ENCODE results near the gene BCAP31. TPM values are rescaled to one million over a fixed set of nuclear protein-coding genes. Genes with fewer than 3 reads are reported as not detected.
"Not testable (repeated sequence)": the region's sequence is repeated elsewhere in the genome, so short reads cannot be mapped to it uniquely, and the experiment has no call there.

BCAP31 gene
- total and polyA plus RNA-seq, 12 donors: 121 to 343 (median 271) TPM

DNA sequence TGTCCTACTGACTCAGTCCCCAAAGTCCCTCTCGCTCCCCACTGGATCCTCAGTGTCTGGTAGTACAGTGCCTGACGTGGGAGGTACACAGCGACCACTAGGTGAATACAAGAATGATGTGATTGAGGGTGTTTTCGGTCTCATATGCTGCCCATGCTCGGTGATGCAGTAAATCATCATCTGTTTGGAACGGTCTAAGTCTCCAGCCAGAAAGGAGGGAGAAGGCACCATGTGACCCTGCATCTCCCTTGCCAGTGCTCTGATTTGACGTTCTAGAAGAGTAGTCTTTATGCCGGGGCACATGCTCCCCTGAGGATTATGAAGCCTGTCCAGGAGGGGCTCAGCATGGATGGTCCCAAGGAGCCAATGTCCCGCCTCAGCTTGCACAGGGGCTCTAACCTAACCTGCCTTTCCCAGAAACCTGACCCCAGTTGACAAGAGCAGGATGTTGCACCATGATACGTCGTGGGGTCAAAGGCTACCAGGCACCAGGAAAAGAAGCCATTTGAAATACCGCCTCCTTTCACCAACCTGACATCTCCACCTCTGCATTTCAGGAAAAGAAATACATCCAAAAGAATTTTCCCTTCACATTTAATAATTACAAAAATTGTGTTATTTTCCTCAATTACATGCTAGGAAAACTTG, 26.1 kb upstream of the BCAP31 start:
- WGBS, 4 donors: 73 to 83% (median 78%) methylated on average over 10 to 12 of the region's 12 CpGs
- Histone ChIP-seq H3K9me3 (replicated peaks in 1 of 3) (no peaks in the 10 kb centered on the region), H3K4me3 (no peak overlapping the region), H3K36me3 (replicated peaks in 1 of 2) (no peaks in the 10 kb centered on the region), H3K27me3 (no peaks in the 10 kb centered on the region), H3K4me1 (replicated peaks in 1 of 2) (no peaks in the 10 kb centered on the region), H3K27ac (no peak overlapping the region)
- no peak for DNase-seq
- TF ChIP-seq, protein P1, sequence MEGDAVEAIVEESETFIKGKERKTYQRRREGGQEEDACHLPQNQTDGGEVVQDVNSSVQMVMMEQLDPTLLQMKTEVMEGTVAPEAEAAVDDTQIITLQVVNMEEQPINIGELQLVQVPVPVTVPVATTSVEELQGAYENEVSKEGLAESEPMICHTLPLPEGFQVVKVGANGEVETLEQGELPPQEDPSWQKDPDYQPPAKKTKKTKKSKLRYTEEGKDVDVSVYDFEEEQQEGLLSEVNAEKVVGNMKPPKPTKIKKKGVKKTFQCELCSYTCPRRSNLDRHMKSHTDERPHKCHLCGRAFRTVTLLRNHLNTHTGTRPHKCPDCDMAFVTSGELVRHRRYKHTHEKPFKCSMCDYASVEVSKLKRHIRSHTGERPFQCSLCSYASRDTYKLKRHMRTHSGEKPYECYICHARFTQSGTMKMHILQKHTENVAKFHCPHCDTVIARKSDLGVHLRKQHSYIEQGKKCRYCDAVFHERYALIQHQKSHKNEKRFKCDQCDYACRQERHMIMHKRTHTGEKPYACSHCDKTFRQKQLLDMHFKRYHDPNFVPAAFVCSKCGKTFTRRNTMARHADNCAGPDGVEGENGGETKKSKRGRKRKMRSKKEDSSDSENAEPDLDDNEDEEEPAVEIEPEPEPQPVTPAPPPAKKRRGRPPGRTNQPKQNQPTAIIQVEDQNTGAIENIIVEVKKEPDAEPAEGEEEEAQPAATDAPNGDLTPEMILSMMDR (IDR thresholded peaks at IDR 0.05): no peak
- TF ChIP-seq POLR2A (IDR thresholded peaks at IDR 0.05): no peak
- intact Hi-C loops (cut with DNase I): no loop called here

DNA sequence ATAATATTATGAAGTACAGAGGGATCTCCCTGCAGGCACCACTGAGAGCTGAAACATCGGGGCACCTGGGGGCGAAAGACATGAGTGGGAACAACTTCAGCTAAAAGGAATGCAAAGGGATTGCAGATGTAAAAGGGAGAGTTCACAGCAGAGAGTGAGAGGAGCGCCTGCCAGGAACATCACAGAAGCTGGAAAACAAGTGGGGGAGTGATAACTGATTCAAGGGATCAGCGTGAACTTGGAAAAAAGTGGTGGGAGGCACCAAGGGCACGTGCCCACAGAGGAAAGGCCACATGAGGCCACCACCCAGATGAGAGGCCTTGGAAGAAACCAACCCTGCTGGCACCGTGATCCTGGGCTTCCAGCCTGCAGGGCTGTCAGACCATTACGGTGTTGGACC, 24.8 kb upstream of the BCAP31 start:
- H3K4me3 ChIP-seq; DNase-seq; H3K27ac ChIP-seq; H3K9me3 ChIP-seq (replicated peaks in 1 of 3); intact Hi-C loops (cut with DNase I); H3K36me3 ChIP-seq (replicated peaks in 1 of 2); H3K27me3 ChIP-seq; H3K4me1 ChIP-seq (replicated peaks in 1 of 2): not testable (repeated sequence)
- WGBS, 4 donors: 73 to 90% (median 81%) methylated on average over 5 to 7 of the region's 7 CpGs

DNA sequence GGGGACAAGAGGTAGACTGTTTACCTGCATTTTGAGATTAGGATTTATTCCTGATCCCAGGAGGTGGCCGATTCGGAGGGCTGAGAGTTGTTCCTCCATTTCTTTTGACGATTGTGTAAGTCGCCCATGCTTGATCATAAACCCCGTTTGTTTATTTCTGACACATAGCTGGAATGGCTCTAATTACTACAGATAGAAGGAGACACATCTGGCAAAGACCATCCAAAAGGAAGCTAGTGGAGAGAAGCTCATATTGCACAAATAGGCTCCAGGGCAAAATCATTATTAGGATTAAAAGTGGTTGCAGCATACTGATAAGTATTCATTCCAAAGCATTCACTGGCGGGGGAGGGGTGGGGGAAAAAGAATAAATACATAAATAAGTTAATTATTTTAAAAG, 22.8 kb upstream of the BCAP31 start:
- H3K27me3 ChIP-seq; H3K9me3 ChIP-seq (replicated peaks in 1 of 3); H3K36me3 ChIP-seq (replicated peaks in 1 of 2); intact Hi-C loops (cut with DNase I); H3K27ac ChIP-seq; H3K4me1 ChIP-seq (replicated peaks in 1 of 2); DNase-seq; H3K4me3 ChIP-seq: not testable (repeated sequence)
- 71 to 80% (median 78%) methylated on average over 3 to 6 of the region's 6 CpGs for WGBS, 4 donors

DNA sequence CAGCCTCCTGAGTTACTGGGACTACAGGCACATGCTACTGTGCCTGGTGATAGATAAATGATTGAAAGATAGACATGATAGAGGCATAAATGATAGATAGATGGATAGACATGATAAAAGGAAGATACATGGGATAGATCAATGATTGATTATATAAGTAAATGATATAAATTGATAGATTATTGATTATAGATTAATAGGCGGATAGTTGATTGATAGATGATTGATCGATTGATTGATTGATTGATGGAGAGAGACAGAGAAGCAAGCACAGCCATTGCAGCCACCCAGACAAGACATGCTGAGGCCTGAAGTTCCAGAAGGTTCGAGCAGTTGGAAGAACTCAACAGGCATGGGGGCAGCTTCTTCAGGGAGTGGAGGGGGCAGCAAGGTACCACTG, 22.2 kb upstream of the BCAP31 start:
- peaks cover 0 to 5% of the 10 kb centered on the region in 2 donors for H3K4me1 ChIP-seq (replicated peaks in 1 of 2)
- TF ChIP-seq POLR2A (IDR thresholded peaks at IDR 0.05): no peak
- TF ChIP-seq, protein P1 (IDR thresholded peaks at IDR 0.05): no peak
- no peaks in the 10 kb centered on the region for H3K36me3 ChIP-seq (replicated peaks in 1 of 2)
- DNase-seq: no peak
- H3K27me3 ChIP-seq: no peaks in the 10 kb centered on the region
- H3K4me3 ChIP-seq: no peak overlapping the region
- intact Hi-C loops (cut with DNase I): no loop called here
- H3K9me3 ChIP-seq (replicated peaks in 1 of 3): no peaks in the 10 kb centered on the region
- 79 to 89% (median 84%) methylated on average over 3 of the region's 3 CpGs for WGBS, 4 donors
- H3K27ac ChIP-seq: no peak overlapping the region

DNA sequence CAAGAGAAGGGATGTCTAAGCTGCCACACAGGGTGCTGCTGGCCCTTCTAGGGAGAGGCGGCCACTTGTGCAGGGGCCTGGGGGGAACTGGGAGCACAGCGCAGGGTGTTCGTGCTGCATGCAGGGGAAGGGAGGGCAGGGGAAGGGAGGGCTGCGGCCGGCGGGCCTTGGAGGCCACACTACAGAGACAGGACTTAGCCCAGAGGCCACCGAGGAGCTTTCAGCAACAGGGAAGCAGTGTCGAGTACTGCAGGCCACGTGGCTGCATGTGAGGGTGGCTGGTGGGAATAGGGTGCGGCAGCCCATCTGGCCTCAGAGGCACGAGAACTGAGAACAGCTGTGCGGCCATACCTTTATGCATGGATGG, 20.9 kb upstream of the BCAP31 start:
- H3K4me3 ChIP-seq; H3K27ac ChIP-seq; H3K9me3 ChIP-seq (replicated peaks in 1 of 3); intact Hi-C loops (cut with DNase I); H3K36me3 ChIP-seq (replicated peaks in 1 of 2); DNase-seq; H3K4me1 ChIP-seq (replicated peaks in 1 of 2); H3K27me3 ChIP-seq: not testable (repeated sequence)
- 25 to 58% (median 52%) methylated on average over 12 of the region's 12 CpGs; no CpG with 5 or more reads in 1 of the 4 donors for WGBS, 4 donors

All from adrenal gland (tissue), 12 donors.